ENCODE data around the gene TAOK2.

The TAOK2 gene

DNA sequence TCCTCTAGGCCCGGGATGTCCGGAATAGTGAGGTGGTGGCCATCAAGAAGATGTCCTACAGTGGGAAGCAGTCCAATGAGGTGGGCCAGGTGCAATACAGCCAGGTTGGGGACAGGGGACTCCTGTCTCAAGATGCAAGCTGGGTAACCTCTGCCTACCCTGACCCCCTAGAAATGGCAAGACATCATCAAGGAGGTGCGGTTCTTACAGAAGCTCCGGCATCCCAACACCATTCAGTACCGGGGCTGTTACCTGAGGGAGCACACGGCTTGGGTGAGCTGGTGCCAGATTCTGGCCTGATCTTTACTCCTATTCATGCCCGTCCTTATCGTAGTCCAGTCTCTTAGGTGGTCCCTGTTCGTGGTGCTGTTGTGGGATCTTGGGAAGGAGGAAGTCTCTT, 4.4 kb downstream of the TAOK2 start:
- DNase-seq = no peak
- peaks cover 25% of the 10 kb centered on the region for H3K4me1 ChIP-seq (ENCODE audit: control insufficient read depth, insufficient read depth, low read length, poor library complexity, severe bottlenecking)
- no peaks in the 10 kb centered on the region for H3K27me3 ChIP-seq (replicated peaks; ENCODE audit: control insufficient read depth, insufficient read depth, low read length, poor library complexity, severe bottlenecking)
- peaks cover 57% of the 10 kb centered on the region for H3K36me3 ChIP-seq (ENCODE audit: control insufficient read depth, insufficient read depth, low read length)
- no peak overlapping the region for H3K27ac ChIP-seq (ENCODE audit: insufficient read depth, low read length, poor library complexity, severe bottlenecking)
- no peak overlapping the region for H3K4me3 ChIP-seq (ENCODE audit: insufficient read depth, low read depth, low read length, poor library complexity, severe bottlenecking)
- H3K9me3 ChIP-seq (ENCODE audit: control insufficient read depth, low read length) = no peaks in the 10 kb centered on the region

DNA sequence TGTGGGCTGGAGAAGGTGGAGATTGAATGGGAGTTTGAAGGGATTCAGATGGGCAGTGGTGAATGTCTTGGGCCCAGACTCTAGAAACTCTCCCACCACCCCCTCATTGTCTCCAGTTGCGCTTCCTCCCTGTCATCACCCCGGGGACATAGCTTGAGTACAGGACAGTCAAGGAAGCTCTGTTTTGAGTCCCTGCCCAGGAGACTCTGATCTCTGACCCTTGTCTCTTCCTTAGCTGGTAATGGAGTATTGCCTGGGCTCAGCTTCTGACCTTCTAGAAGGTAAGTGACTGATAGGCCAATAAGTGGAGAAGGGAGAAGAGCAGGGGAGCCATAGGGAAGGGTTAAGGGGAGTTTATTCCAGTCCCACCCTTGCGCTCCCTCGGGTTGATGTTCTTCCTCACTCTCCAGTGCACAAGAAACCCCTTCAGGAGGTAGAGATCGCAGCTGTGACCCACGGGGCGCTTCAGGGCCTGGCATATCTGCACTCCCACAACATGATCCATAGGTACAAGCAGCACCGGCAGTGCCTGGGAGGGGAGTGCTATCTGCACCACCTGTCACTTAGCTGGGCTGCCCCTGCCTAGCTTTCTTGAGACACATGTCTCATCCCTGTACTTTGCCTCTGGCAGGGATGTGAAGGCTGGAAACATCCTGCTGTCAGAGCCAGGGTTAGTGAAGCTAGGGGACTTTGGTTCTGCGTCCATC, 5.0 kb downstream of the TAOK2 start:
- H3K4me1 ChIP-seq (ENCODE audit: control insufficient read depth, insufficient read depth, low read length, poor library complexity, severe bottlenecking) = peaks cover 25% of the 10 kb centered on the region
- H3K36me3 ChIP-seq (ENCODE audit: control insufficient read depth, insufficient read depth, low read length) = peaks cover 64% of the 10 kb centered on the region
- no peaks in the 10 kb centered on the region for H3K9me3 ChIP-seq (ENCODE audit: control insufficient read depth, low read length)
- no peak overlapping the region for H3K4me3 ChIP-seq (ENCODE audit: insufficient read depth, low read depth, low read length, poor library complexity, severe bottlenecking)
- DNase-seq = no peak
- no peaks in the 10 kb centered on the region for H3K27me3 ChIP-seq (replicated peaks; ENCODE audit: control insufficient read depth, insufficient read depth, low read length, poor library complexity, severe bottlenecking)
- H3K27ac ChIP-seq (ENCODE audit: insufficient read depth, low read length, poor library complexity, severe bottlenecking) = no peak overlapping the region

DNA sequence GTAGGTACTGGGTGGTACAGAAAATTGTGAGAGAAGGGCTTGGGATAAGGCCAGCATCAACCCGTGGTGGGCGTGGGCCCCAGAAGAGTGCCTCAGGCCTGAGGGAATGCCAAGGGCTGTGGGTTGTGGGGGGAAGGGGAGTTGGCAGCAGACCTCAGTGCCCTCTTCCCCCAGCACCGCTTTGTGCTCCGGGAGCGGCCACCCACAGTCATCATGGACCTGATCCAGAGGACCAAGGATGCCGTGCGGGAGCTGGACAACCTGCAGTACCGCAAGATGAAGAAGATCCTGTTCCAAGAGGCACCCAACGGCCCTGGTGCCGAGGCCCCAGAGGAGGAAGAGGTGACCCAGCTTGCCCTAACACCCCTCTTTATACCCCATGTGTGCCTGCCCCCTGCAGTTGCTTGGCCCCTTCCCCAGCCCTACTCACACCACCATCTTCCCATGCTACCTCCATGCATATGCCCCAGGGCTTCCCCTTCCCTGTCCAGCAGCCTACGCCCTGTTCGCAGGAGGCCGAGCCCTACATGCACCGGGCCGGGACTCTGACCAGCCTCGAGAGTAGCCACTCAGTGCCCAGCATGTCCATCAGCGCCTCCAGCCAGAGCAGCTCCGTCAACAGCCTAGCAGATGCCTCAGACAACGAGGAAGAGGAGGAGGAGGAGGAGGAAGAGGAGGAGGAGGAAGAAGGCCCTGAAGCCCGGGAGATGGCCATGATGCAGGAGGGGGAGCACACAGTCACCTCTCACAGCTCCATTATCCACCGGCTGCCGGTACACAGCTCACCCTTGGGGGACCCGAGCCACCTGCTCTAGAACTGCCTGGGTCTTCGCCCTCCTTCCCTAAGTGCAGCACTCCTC, 9.1 kb downstream of the TAOK2 start:
- no peak overlapping the region for H3K4me3 ChIP-seq (ENCODE audit: insufficient read depth, low read depth, low read length, poor library complexity, severe bottlenecking)
- no peaks in the 10 kb centered on the region for H3K9me3 ChIP-seq (ENCODE audit: control insufficient read depth, low read length)
- peaks cover 100% of the 10 kb centered on the region for H3K36me3 ChIP-seq (ENCODE audit: control insufficient read depth, insufficient read depth, low read length)
- H3K27ac ChIP-seq (ENCODE audit: insufficient read depth, low read length, poor library complexity, severe bottlenecking) = no peak overlapping the region
- no peaks in the 10 kb centered on the region for H3K27me3 ChIP-seq (replicated peaks; ENCODE audit: control insufficient read depth, insufficient read depth, low read length, poor library complexity, severe bottlenecking)
- no peaks in the 10 kb centered on the region for H3K4me1 ChIP-seq (ENCODE audit: control insufficient read depth, insufficient read depth, low read length, poor library complexity, severe bottlenecking)
- no peak for DNase-seq

DNA sequence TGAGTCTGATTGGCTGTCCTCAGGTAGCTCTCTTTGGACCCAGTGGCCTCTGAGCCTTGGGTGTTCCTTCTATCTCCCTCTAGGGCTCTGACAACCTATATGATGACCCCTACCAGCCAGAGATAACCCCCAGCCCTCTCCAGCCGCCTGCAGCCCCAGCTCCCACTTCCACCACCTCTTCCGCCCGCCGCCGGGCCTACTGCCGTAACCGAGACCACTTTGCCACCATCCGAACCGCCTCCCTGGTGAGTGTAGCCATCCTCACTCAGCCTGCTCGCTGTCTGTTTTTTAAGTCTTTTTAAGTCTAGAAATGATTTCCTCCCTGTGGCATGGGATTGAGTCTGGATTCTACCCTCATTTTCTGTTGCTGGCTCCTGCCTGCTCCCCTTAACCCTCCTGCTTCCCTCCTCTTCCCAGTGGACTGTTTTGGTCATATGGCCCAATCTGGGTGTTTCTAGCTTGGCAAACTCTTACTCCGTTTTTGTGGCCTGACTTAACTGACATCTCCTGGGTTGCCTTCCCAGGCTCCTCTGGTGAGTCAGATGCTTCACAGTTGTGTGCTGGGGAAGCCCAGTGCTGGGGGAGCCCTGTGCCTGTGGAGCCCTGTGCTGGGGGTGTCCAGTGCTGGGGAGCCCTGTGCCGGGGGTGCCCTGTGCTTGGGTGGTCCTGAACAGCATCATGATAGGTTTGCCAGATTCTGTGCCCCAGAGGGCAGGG, 9.9 kb downstream of the TAOK2 start:
- Histone ChIP-seq H3K27me3 (replicated peaks; ENCODE audit: control insufficient read depth, insufficient read depth, low read length, poor library complexity, severe bottlenecking) (no peaks in the 10 kb centered on the region), H3K4me3 (ENCODE audit: insufficient read depth, low read depth, low read length, poor library complexity, severe bottlenecking) (no peak overlapping the region), H3K4me1 (ENCODE audit: control insufficient read depth, insufficient read depth, low read length, poor library complexity, severe bottlenecking) (no peaks in the 10 kb centered on the region), H3K36me3 (ENCODE audit: control insufficient read depth, insufficient read depth, low read length) (peaks cover 98% of the 10 kb centered on the region), H3K27ac (ENCODE audit: insufficient read depth, low read length, poor library complexity, severe bottlenecking) (no peak overlapping the region), H3K9me3 (ENCODE audit: control insufficient read depth, low read length) (no peaks in the 10 kb centered on the region)
- no peak for DNase-seq

DNA sequence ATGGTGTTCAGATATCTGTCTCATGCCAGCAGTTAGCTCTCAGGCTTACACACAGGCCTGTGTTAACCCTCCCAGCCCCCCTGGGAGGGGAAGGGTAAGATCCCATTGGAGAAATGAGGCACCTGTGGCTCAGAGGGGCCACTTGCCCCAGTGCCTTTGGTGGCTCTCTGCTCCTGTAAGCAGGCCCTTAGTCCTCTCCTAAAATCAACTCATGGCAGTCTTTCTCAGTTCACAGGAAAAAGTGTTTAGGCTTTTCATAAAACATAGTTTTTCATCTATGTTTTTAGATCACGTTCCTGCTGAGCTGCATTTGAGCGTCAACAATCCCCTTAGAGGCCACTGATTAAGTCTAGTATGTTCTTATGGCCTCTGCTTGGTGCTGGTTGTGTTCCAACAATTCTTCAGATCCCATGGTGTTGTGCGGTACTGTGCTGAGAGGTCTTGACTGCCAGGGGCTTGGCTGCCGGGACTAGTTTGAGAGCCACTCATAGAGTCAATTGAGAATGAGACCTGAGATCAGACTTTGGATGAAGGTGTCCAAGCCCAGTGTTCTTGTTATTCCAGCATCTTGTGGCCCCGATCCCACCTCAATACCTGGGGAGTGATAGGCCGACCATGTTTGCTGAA, 10.6 kb downstream of the TAOK2 start:
- Histone ChIP-seq H3K9me3 (ENCODE audit: control insufficient read depth, low read length) (no peaks in the 10 kb centered on the region), H3K4me3 (ENCODE audit: insufficient read depth, low read depth, low read length, poor library complexity, severe bottlenecking) (no peak overlapping the region), H3K27ac (ENCODE audit: insufficient read depth, low read length, poor library complexity, severe bottlenecking) (no peak overlapping the region), H3K27me3 (replicated peaks; ENCODE audit: control insufficient read depth, insufficient read depth, low read length, poor library complexity, severe bottlenecking) (no peaks in the 10 kb centered on the region), H3K36me3 (ENCODE audit: control insufficient read depth, insufficient read depth, low read length) (peaks cover 97% of the 10 kb centered on the region), H3K4me1 (ENCODE audit: control insufficient read depth, insufficient read depth, low read length, poor library complexity, severe bottlenecking) (no peaks in the 10 kb centered on the region)
- DNase-seq = no peak

DNA sequence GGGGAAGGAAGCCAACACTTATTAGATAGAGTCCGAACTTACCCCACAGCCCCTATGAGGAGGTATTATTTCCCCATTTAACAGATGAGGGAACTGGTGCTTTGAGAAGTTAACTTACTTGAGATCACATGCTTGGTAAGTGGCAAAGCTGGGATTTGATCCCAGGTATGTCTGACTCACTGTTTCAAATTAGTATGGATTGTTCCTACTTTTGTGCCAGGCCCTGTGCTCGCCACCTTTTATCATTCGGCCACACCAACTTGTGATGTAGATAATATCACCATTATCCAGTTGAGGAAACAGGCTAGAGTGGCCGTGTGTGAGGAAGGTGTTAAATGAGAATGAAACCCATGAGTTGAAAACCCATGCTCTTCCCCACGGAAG, 11.1 kb downstream of the TAOK2 start:
- Histone ChIP-seq H3K4me3 (ENCODE audit: insufficient read depth, low read depth, low read length, poor library complexity, severe bottlenecking) (no peak overlapping the region), H3K4me1 (ENCODE audit: control insufficient read depth, insufficient read depth, low read length, poor library complexity, severe bottlenecking) (no peaks in the 10 kb centered on the region), H3K27me3 (replicated peaks; ENCODE audit: control insufficient read depth, insufficient read depth, low read length, poor library complexity, severe bottlenecking) (no peaks in the 10 kb centered on the region), H3K27ac (ENCODE audit: insufficient read depth, low read length, poor library complexity, severe bottlenecking) (no peak overlapping the region), H3K9me3 (ENCODE audit: control insufficient read depth, low read length) (no peaks in the 10 kb centered on the region), H3K36me3 (ENCODE audit: control insufficient read depth, insufficient read depth, low read length) (peaks cover 97% of the 10 kb centered on the region)
- DNase-seq = no peak

DNA sequence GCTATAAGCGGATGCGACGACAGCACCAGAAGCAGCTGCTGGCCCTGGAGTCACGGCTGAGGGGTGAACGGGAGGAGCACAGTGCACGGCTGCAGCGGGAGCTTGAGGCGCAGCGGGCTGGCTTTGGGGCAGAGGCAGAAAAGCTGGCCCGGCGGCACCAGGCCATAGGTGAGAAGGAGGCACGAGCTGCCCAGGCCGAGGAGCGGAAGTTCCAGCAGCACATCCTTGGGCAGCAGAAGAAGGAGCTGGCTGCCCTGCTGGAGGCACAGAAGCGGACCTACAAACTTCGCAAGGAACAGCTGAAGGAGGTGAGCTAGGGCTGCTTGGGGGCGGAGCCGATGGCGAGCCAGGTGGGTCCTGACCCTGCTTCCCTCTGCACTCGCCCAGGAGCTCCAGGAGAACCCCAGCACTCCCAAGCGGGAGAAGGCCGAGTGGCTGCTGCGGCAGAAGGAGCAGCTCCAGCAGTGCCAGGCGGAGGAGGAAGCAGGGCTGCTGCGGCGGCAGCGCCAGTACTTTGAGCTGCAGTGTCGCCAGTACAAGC, 11.7 kb downstream of the TAOK2 start:
- H3K4me3 ChIP-seq (ENCODE audit: insufficient read depth, low read depth, low read length, poor library complexity, severe bottlenecking) = no peak overlapping the region
- H3K27me3 ChIP-seq (replicated peaks; ENCODE audit: control insufficient read depth, insufficient read depth, low read length, poor library complexity, severe bottlenecking) = no peaks in the 10 kb centered on the region
- H3K27ac ChIP-seq (ENCODE audit: insufficient read depth, low read length, poor library complexity, severe bottlenecking) = no peak overlapping the region
- no peaks in the 10 kb centered on the region for H3K4me1 ChIP-seq (ENCODE audit: control insufficient read depth, insufficient read depth, low read length, poor library complexity, severe bottlenecking)
- H3K9me3 ChIP-seq (ENCODE audit: control insufficient read depth, low read length) = no peaks in the 10 kb centered on the region
- peaks cover 95% of the 10 kb centered on the region for H3K36me3 ChIP-seq (ENCODE audit: control insufficient read depth, insufficient read depth, low read length)
- no peak for DNase-seq

DNA sequence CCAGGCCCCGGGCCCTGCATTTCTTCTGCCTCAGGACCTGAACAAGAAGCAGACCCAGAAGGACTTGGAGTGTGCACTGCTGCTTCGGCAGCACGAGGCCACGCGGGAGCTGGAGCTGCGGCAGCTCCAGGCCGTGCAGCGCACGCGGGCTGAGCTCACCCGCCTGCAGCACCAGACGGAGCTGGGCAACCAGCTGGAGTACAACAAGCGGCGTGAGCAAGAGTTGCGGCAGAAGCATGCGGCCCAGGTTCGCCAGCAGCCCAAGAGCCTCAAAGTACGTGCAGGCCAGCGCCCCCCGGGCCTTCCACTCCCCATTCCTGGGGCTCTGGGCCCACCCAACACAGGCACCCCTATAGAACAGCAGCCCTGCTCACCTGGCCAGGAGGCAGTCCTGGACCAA, 12.6 kb downstream of the TAOK2 start:
- DNase-seq = no peak
- H3K27me3 ChIP-seq (replicated peaks; ENCODE audit: control insufficient read depth, insufficient read depth, low read length, poor library complexity, severe bottlenecking) = no peaks in the 10 kb centered on the region
- no peaks in the 10 kb centered on the region for H3K4me1 ChIP-seq (ENCODE audit: control insufficient read depth, insufficient read depth, low read length, poor library complexity, severe bottlenecking)
- H3K36me3 ChIP-seq (ENCODE audit: control insufficient read depth, insufficient read depth, low read length) = peaks cover 93% of the 10 kb centered on the region
- H3K27ac ChIP-seq (ENCODE audit: insufficient read depth, low read length, poor library complexity, severe bottlenecking) = no peak overlapping the region
- no peak overlapping the region for H3K4me3 ChIP-seq (ENCODE audit: insufficient read depth, low read depth, low read length, poor library complexity, severe bottlenecking)
- H3K9me3 ChIP-seq (ENCODE audit: control insufficient read depth, low read length) = no peaks in the 10 kb centered on the region

DNA sequence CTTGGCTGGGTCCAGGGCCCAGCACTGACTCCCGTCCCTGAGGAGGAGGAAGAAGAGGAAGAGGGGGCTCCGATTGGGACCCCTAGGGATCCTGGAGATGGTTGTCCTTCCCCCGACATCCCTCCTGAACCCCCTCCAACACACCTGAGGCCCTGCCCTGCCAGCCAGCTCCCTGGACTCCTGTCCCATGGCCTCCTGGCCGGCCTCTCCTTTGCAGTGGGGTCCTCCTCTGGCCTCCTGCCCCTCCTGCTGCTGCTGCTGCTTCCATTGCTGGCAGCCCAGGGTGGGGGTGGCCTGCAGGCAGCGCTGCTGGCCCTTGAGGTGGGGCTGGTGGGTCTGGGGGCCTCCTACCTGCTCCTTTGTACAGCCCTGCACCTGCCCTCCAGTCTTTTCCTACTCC, 13.3 kb downstream of the TAOK2 start:
- no peak overlapping the region for H3K27ac ChIP-seq (ENCODE audit: insufficient read depth, low read length, poor library complexity, severe bottlenecking)
- H3K36me3 ChIP-seq (ENCODE audit: control insufficient read depth, insufficient read depth, low read length) = peaks cover 91% of the 10 kb centered on the region
- no peaks in the 10 kb centered on the region for H3K4me1 ChIP-seq (ENCODE audit: control insufficient read depth, insufficient read depth, low read length, poor library complexity, severe bottlenecking)
- no peak for DNase-seq
- no peak overlapping the region for H3K4me3 ChIP-seq (ENCODE audit: insufficient read depth, low read depth, low read length, poor library complexity, severe bottlenecking)
- no peaks in the 10 kb centered on the region for H3K27me3 ChIP-seq (replicated peaks; ENCODE audit: control insufficient read depth, insufficient read depth, low read length, poor library complexity, severe bottlenecking)
- no peaks in the 10 kb centered on the region for H3K9me3 ChIP-seq (ENCODE audit: control insufficient read depth, low read length)
